ENCODE data around the gene CYP2A6. TPM values are rescaled to one million over a fixed set of nuclear protein-coding genes. Genes with fewer than 3 reads are reported as not detected.

Gene CYP2A6
- total RNA-seq, 2 experiments from 2014 or later = 0.27 TPM; not detected in 1

Other genes with a start within 250 kb of the CYP2A6 start
- gene LTBP4, start 249.1 kb downstream of the CYP2A6 start, total RNA-seq = 100 to 1,000 TPM in 1 of 2 experiments, 10 to 100 TPM in 1; 99.3 to 102 TPM
- gene NUMBL, start 159.8 kb downstream of the CYP2A6 start, total RNA-seq = 10 to 100 TPM; 13.4 to 14.9 TPM
- 10 to 100 TPM; 18.9 to 25.3 TPM for gene COQ8B, start 133.6 kb downstream of the CYP2A6 start, total RNA-seq
- 1 to 10 TPM; 3.8 to 4.1 TPM for gene ITPKC, start 133.3 kb downstream of the CYP2A6 start, total RNA-seq
- gene ACTMAP, start 100.0 kb downstream of the CYP2A6 start, total RNA-seq = 10 to 100 TPM; 13.8 to 15.6 TPM
- gene SNRPA, start 99.2 kb downstream of the CYP2A6 start, total RNA-seq = 100 to 1,000 TPM; 237 to 252 TPM
- not detected for gene MIA, start 74.9 kb downstream of the CYP2A6 start, total RNA-seq
- 10 to 100 TPM; 26.0 to 27.2 TPM for gene RAB4B, start 72.2 kb downstream of the CYP2A6 start, total RNA-seq
- gene EGLN2, start 51.3 kb downstream of the CYP2A6 start, total RNA-seq = 100 to 1,000 TPM in 1 of 2 experiments, 10 to 100 TPM in 1; 97.2 to 100 TPM
- gene CYP2A7, start 31.8 kb upstream of the CYP2A6 start, total RNA-seq = not detected
- not detected for gene CYP2B6, start 140.8 kb upstream of the CYP2A6 start, total RNA-seq
- gene CYP2A13, start 238.0 kb upstream of the CYP2A6 start, total RNA-seq = not detected